Activated CD4-positive, alpha-beta T cell treated with anti-CD3 and anti-CD28 coated beads, Interleukin-2, amount 50 U/mL, for 24 hours (primary cell): ENCODE measurements around the gene C14orf119.
"Not testable (repeated sequence)": the region's sequence is repeated elsewhere in the genome, so short reads cannot be mapped to it uniquely, and the experiment has no call there.

Source experiments
- DNase-seq, 2 donors: peaks; one replicate each; pipeline ENCODE4 v3.0.0-alpha.2; 2020; ENCODE audit warnings: low read depth in 1 of 2, low spot score in 1 of 2

The C14orf119 gene

DNA sequence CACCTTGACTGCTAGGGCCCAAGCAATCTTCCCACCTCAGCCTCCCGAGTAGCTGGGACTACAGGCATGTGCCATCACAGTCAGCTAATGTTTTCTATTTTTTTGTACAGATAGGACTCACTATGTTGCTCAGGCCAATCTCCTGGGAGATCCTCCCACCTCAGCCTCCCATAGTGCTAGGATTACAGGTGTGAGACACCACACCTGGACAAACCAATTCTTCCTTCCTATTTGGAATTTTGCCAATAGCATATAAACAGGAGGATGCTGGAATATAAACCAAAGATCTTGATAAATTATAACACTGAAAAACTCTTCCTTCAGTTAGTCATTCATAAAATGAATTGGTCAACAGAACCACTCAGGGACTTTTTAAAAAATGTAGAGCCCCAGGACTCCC lies 8.7 kb upstream of the C14orf119 start:
- no peak for DNase-seq

DNA sequence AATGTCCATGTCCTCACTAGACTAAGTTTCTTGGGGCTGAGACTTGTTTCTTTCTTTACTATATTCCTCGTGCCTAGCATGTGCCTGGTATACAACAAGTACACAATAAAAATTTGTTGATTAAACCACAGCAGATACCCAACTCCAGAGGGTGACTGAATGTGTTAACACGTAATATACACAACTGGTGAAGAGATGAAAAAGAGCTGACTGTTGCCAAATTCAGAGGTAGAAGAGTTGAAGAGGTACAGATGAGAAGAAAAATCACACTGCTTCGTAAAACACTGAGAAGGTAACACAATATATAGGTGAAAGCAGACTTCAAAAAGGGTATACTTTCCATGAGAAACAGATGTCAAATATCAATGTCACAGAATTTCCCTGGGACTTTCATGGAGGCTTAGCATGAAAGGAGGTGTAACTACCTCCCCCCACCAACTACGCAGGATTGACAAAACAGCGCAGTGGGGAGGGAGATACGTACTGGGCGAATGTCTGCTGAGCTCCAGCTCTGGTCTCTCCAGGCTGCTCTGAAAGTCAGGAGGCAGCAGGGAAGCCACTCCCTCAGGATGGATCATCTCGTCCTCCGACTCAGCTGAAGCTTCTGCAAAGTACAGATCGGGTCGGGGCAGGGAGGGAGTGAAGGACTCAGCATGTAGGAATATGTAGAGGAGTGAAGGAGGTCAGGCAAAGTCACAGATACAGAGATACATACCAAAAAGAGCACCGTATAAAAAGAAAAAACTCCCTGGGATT lies 5.6 kb upstream of the C14orf119 start:
- no peak for DNase-seq

DNA sequence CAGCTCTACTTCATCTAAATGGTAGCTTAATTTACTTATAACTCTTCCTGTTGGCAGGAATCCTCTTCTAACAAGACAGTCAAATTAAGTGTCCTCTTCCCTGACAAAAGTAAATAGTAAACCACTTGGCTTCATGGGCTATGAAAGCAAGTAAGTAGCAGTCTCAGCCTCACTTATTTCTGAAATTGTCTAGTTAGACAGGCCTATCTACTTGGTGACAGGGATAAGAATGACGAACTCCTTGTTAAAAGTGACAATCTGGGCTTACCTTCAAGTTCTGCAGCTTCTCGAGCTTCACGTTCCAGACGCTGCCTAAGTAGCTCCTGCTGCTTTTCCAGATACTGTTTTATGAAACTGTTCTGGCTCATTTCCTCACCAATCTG lies 5.1 kb upstream of the C14orf119 start:
- DNase-seq, result no peak

DNA sequence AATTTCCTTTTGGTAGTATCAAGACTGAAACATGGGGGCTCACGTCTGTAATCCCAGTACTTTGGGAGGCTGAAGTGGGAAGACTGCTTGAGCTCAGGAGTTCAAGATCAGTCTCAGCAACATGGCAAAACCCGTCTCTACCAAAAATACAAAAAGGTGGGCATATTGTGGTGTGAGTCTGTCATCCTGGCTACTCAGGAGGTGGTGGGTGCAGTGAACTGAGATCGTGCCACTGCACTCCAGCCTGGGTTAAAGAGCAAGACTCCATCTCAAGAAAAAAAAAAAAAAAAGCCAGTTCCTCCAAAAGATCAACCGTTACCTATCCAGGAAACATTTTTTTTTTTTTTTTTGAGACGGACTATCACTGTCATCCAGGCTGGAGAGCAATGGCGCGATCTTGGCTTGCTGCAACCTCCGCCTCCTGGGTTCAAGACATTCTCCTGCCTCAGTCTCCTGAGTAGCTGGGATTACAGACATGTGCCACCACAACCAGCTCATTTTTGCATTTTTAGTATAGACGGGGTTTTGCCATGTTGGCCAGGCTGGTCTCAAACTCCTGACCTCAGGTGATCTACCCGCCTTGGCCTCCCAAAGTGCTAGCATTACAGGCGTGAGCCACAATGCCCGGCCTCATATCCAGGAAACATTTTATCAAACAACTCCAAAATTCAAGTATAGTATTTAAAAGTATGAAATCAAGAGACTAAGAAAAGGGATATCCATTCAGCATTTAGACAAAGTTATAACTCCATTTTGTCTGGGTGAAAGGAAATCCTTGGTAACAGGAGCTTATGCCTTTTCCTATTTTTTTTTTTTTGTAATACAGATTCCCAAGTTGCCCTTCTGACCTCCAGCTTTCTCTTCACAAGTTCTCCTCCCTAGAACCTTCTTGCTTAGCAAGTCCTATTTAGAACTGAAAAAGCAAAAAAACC lies 3.7 kb upstream of the C14orf119 start:
- DNase-seq, result no peak

DNA sequence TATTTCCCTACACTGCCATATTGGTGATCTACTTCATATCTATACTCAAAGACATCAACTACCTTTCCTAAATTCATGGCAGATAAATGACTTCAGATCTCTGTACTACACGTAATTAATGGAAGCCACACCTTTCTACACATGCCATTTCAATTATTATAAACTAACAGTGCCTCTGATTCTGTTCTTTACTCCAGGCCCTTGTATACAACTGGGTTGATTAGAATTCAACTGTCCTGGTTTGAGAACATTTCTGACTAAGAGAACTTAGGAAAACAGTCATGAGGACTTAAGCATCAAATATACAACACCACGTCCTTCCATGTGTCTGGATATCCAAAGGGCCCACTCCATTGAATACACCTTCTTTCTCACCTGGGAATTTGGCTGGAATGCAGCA lies 2.2 kb upstream of the C14orf119 start:
- no peak for DNase-seq

DNA sequence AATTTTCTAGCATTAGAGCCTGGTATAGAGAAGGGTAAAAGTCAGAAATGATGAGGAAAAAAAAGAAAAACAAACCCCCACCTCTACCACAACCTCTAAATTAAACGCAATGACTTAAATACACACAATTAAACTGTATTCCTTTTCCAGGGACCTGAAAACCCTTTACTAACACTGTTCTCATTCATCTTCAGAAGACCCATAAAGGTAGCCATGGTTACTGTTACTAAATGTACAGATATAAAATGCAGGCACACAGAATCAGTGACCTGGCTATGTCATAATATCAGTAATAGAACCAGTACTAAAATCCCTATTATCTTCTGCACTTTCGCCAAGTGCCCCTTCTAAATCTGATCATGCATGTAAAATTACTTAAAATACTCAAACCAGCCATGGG lies 1.8 kb upstream of the C14orf119 start:
- DNase-seq, result no peak

DNA sequence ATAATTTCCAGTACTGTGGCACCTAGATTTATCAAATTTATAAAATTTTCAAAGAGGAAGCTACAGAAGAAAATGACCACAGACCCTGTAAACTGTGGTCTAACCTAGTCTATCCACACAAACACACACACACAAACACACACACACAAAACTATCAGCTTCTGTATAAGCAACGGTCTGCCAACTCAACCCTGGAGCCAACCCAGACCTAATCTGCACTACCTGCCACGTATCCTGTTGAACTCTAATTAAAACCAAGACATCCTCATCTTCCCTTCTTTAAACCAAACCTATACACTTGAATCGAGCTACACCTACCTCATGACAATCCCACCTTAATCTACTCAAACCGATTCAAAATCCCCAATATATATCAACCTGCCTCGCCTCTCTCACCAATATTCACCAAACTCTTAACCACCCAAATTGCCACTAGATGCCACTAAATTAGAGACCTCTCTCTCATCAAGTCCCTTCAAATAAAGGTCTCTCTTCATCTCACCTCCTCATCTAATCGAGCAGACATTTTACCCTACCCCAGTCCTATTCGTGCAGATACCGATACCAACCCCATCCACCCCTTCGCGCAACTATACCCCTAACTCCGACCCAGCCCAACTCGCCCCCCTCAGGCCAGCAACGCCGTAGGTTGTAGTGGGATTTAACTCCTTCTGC lies 1.2 kb upstream of the C14orf119 start:
- DNase-seq, result no peak

DNA sequence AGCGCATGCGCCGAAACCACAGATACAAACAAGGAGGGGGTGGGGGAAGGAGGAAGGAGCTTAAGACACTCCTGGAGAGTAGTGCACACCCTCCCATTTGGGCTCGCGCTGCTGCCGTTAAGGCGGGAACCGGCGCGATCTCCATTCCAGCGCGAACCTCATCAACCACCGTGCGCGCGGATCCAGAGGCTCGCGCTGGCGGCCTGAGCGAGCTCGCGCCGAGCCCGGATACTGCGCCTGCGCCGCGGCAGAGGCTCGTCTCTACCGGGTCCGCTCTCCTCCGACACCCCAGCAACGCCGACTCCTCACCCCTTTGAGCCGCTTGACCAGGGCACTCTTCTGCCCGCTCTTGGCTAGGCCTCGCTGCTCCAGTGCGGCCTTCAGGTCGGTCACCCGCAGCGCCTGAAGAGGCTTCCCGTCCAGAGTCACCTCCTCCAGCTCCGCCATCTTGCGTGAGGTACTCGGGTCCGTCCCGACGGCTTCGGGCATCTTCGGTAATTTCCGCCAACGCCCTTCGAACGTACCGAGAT lies 574 bp upstream of the C14orf119 start, which contains the start of gene ACIN1:
TSS of gene ACIN1 (minus strand) at position 471 of the 530 bp plus-strand sequence. CDS start at position 447, 24 bp downstream.
- DNase-seq, result peak; percentile 66 to 97

DNA sequence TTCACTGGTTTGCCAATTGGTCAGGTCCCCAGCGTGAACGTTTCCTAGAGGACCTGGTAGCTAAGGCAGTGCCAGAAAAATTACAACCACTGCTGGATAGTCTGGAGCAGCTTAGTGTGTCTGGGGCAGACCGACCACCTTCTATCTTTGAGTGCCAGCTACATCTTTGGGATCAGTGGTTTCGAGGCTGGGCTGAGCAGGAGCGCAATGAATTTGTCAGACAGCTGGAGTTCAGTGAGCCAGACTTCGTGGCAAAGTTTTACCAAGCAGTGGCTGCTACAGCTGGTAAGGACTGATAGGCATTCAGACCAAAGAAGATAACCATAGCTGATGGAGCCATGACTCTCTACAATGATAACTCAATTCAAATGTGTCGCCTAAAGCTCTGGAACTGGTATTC lies 2.5 kb downstream of the C14orf119 start:
- DNase-seq, result no peak

DNA sequence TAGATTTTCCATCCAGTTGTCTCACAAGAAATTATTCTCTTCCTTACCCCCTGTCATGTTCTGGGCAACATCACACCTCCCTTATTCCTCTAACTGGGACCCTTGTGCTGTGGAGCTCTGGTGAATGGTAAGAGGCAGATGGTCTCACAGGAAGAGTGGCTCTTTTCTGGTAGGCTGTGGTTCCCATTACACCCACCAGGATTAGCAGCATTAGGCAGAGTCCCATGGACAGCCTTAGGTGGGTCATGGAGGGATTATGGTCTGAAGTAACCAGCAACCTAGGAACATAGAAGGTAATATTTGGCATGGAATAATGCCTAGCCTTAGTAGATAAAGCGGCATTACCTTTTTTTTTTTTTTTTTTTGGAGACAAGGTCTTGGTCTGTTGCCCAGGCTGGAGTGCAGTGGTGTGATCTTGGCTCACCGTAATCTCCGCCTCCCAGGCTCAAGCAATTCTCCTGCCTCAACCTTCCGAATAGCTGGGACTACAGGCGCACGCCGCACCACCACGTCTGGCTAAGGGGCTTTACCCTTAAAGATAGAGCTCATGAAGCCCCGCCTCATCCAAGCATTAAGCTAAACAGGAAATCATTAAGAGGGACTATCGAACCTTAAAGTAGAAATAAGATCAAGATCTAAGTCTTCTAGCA lies 4.0 kb downstream of the C14orf119 start:
- DNase-seq, result no peak

DNA sequence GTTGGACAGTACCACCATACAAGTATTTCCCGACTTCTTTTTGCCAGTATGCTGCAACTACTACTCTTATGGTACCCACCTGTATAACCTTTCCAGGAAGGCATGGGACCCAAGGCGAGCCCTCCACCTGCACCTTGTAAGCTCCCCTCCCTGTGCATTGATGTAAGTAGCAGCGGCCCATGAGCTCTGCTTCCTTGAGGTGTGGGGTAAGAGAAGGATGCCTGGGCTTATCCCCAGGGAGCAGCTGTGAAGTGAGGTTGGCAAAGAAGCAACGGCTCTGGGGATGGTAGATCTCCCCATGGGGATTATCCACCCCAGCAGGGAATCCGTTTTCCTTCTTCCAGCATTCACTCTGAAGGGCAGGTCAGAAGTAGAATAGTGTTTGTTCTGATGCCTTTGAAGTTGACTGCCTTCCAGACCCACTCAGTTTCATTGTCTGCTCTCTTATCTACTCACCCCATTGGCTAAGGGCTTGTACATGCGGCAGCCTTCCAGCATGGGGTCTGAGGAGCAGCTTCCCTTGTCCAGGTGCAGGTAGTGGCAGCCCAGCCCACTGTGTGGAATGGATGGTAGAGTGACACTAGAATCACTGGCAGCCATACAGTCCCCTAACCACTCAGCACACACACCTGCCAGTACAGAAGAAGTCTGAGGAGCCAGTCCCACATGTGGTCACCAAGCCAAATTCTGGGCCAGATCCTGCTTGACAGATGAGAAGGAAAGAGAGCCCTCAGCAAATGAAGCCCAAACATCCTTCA lies 6.1 kb downstream of the C14orf119 start:
- no peak for DNase-seq

DNA sequence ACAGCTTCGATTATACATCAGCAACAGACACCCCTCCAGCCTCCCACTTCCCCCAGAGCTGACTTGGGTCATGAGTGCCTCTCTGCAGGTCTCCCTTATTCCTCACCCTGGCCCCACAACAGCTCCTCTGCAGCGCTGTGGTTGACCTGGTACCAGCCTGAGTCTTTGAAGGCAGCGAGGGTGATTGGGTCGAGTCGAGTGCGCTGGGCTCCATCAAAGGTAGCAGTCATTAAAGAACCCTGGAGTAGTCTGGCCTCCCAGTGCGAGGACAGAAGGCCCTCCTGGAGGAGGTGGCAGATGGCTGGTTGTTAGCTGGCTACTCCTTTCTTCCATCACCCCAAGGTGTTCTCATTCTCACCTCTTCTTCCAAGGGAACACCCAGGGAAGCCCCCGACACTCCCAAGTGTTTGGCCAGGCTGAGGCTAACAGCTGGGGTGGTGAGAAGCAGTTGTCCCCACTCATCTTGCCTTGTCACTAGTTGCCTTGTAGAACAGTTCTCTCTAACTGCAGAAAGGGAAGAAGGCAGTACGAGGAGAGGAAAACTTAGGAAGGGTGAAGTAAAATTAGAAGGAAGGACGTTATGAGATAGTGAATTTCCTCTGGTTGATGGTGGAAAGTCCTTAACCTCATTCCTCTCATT lies 6.8 kb downstream of the C14orf119 start:
- DNase-seq, result no peak

DNA sequence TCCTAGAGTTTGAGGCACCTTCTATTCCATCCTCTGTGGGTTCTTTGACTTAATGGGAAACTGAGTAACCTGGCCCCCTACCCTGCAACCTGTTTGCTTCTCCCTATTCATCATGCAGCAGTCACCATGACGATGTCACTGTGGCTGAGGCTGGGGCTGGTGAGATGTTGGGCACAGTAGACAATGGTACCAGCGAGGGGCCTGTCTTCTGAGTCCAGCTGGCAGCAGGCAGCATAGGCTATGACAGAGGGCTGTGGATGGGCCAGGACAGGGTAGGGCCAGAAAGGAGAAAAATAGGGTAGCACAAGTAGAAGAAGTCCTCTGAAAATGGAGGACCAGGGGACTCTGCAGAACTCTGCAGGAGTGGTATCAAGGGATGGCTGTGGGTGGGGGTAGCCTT lies 7.5 kb downstream of the C14orf119 start:
- DNase-seq, result no peak

DNA sequence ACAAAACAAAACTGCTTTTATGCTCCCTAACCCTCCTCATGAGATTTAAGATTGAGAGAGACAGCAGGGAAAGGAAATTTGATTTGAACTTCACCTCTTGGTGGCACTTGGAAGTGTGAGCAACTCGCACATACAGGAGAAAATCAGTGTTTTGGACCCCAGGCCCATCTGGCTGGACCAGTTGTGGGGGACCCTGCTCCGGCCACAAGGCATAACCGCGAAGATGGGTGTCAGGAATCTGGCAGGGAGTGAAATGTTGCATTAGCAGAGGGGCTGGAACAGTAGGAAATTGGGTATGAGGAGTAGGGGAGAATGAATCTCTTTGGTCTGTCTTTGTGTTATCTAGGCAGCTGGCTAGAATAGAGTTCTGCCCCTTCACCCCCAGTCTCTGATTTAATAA lies 8.3 kb downstream of the C14orf119 start:
- no peak for DNase-seq

DNA sequence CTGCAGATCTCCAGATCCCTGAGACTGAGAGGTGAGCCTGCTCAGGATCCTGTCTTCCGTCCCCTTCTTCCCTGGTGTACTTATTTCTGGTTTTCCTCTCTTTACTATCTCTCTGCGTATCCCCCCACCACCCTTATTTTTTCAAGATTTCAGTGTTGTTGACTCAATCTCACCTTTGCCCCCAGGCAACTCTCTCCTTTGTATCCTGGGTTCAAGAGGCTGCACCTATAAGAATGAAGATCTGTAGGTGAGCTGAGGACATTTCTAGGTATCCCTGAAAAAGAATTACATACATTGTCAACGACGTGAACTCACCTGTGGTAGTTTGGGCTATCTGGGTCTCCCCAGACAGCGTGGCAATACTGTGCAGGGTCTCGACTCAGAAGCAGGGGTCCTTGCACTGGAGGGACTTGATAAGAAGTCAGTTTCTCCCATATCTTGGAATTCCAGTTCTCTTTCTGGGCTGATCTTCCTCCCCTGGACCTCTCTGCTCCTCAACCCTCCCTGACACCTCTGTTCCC lies 8.8 kb downstream of the C14orf119 start:
- DNase-seq, result no peak

DNA sequence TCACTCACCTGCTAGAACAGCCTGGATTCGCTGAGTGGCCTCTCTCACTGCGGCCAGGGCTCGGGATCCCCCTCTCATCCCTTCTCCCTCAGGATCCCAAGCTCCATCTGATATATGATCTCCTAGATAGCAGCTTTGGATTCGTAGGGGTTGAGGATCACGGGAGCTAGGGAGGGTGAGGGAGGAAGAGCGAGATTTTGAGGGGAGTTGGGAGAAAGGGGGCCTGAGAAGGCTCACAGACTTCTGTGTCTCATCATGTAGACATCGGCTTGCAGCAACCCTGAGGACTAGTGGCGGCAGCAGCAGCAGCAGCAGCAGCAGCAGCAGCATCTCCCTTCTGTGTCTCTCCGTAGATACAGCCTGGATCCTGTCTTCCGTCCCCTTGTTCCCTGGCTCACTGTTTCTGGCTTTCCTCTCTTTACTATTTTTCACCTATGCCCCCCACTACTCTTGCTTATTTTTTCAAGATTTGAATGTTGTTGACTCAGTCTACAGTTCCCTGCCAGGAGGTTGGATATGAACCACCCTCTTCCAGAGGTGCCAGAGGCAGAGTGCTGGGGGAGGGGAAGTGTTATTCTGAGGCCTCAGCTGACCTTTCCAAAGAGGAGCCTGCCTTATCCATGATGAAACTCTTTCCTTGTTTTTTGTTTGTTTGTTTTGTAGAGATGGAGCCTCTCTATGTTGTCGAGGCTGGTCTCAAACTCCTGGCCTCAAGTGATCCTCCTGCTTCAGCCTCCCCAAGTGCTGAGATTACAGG lies 9.5 kb downstream of the C14orf119 start, which contains the start of gene CIROP:
TSS of gene CIROP (minus strand) at position 399 of the 757 bp plus-strand sequence. CDS start at position 330, 69 bp downstream.
- no peak for DNase-seq

DNA sequence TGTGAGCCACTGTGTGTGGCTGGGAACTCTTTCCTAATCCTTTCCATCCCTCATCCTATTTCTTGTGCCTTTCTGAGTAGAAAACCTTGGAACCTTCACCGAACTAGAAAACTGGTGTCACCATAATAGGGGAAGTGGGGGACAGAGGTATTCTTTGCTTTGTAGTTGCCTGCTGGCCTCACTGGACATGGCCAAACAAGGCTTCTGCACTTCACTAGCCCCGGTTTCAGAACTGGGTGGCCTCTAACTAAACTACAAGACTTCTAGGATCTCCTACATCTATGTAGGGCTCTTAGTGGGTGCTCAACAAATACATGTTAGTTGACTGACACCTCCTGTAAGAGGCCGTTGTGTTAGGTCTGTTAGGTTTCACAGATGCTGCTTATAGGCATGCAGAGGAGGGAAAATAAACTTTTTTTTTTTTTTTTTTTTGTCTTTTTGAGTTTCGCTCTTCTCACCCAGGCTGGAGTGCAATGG lies 10.1 kb downstream of the C14orf119 start:
- DNase-seq, result no peak

DNA sequence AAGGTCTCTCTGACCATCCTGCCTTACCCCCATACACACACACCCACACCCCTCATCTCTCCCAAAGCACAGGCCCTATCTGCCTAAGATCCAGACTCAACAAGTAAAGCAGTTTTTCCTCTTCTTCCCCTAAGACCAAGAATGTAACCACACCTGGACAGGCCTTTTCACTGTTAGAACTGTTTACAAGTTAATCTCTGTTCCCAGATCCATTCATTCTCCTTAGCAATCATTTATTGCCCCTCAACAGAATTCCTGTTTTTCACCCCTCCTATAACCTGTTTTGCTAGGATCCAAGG lies 11.4 kb downstream of the C14orf119 start:
- no peak for DNase-seq

DNA sequence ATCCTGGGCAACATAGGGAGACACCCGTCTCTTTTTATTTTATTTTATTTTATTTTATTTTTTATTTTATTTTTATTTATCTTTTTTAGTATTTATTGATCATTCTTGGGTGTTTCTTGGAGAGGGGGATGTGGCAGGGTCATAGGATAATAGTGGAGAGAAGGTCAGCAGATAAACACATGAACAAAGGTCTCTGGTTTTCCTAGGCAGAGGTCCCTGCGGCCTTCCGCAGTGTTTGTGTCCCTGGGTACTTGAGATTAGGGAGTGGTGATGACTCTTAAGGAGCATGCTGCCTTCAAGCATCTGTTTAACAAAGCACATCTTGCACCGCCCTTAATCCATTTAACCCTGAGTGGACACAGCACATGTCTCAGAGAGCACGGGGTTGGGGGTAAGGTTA lies 12.3 kb downstream of the C14orf119 start:
- not testable (repeated sequence) for DNase-seq
